DND-41 (cell line): Measurements from ENCODE around the gene PNKP.

Experiments
- ATAC-seq: fragments of 200-7000 bp; cut with Tn5 transposase; 3 replicates; pipeline ENCODE4 v1.9.1; 2021; ENCODE audit warnings: low read depth; ENCODE audit not compliant: insufficient read depth
- DNase-seq: peaks from one replicate; pipeline ENCODE4 v3.0.0-alpha.2; 2020
- H2AFZ ChIP-seq: 2 replicates; pipeline ENCODE4 v1.6.0; 2012; ENCODE audit warnings: low read depth, low read length
- H3K27ac ChIP-seq: 2 replicates; pipeline ENCODE4 v1.5.1; 2012; ENCODE audit warnings: low read length, inconsistent platforms
- H3K27me3 ChIP-seq: fragments of 200-600 bp; sonication (generic); 2 replicates; pipeline ENCODE4 v1.6.0; 2012; ENCODE audit warnings: low read length, mild to moderate bottlenecking, inconsistent platforms; ENCODE audit not compliant: insufficient read depth, poor library complexity
- H3K36me3 ChIP-seq: 2 replicates; pipeline ENCODE4 v1.5.1; 2012; ENCODE audit warnings: low read length, inconsistent platforms; ENCODE audit not compliant: insufficient read depth
- H3K4me1 ChIP-seq: 2 replicates; pipeline ENCODE4 v1.5.1; 2012; ENCODE audit warnings: mild to moderate bottlenecking, low read length; ENCODE audit not compliant: insufficient read depth
- H3K4me2 ChIP-seq: 2 replicates; pipeline ENCODE4 v1.6.0; 2012; ENCODE audit warnings: mild to moderate bottlenecking, moderate library complexity, low read length, inconsistent platforms; ENCODE audit not compliant: insufficient read depth
- H3K4me3 ChIP-seq, 2 experiments: fragments of 200-600 bp in 1 of 2; shearing (Covaris generic) in 1 of 2; 2 replicates each; pipeline ENCODE4 v1.5.1; 2012 to 2016; ENCODE audit warnings: inconsistent platforms in 2 of 2, low read length in 2 of 2, mild to moderate bottlenecking in 2 of 2, low read depth in 1 of 2, moderate library complexity in 1 of 2
- H3K79me2 ChIP-seq: 2 replicates; pipeline ENCODE4 v1.6.0; 2012; ENCODE audit warnings: low read length, inconsistent platforms; ENCODE audit not compliant: insufficient read depth
- H3K9ac ChIP-seq: 2 replicates; pipeline ENCODE4 v1.6.0; 2012; ENCODE audit warnings: low read depth, mild to moderate bottlenecking, inconsistent platforms, low read length, moderate library complexity
- H3K9me3 ChIP-seq: 2 replicates; pipeline ENCODE4 v1.5.1; 2012; ENCODE audit warnings: low read length, moderate library complexity, mild to moderate bottlenecking, inconsistent platforms; ENCODE audit not compliant: insufficient read depth, severe bottlenecking
- H4K20me1 ChIP-seq: 2 replicates; pipeline ENCODE4 v1.6.0; 2012; ENCODE audit warnings: low read length; ENCODE audit not compliant: insufficient read depth
- EZH2 ChIP-seq: IDR thresholded peaks from 3 replicates; pipeline ENCODE4 v1.6.1; 2012; ENCODE audit warnings: borderline replicate concordance, low read depth, mild to moderate bottlenecking, moderate library complexity, low read length, inconsistent platforms; ENCODE audit not compliant: severe bottlenecking
- TF ChIP-seq, protein P1 (sequence below): IDR thresholded peaks from 2 replicates; pipeline ENCODE4 v1.5.1; 2012; ENCODE audit warnings: borderline replicate concordance, low read length, moderate library complexity, mild to moderate bottlenecking; ENCODE audit not compliant: poor library complexity, severe bottlenecking; ENCODE audit errors: extremely low read depth

The PNKP gene

DNA sequence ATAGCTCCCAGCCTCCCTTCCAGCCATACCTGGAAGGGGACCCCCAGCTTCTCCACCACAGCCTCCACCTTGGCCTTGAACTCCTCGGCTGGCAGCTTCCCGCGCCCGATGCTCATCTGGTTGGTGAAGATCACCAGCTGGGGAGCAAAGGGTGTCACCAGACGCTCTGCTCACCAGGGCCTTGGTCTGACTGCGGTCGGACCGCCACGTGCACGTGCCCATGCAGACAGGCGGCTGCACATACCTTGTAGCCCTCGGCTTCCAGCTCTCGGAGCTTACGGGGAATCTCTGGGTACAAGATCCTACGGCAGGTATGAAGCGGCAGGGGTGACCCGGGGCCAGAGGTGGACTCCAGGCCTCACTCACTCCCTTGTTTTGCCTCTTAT is 3.4 kb downstream of the PNKP start:
- Histone ChIP-seq H2AFZ (no peak overlapping the region), H3K4me3 (no peak overlapping the region), H3K9ac (no peak overlapping the region), H3K4me2 (no peak overlapping the region), H3K36me3 (peaks cover 61% of the 10 kb centered on the region), H3K9me3 (no peaks in the 10 kb centered on the region), H3K27ac (no peak overlapping the region), H3K27me3 (no peaks in the 10 kb centered on the region), H3K79me2 (peaks cover 39% of the 10 kb centered on the region), H4K20me1 (peaks cover 62% of the 10 kb centered on the region), H3K4me1 (peaks cover 47% of the 10 kb centered on the region)
- DNase-seq = no peak
- ATAC-seq = no peak
- no peak for TF ChIP-seq EZH2
- TF ChIP-seq, protein P1, sequence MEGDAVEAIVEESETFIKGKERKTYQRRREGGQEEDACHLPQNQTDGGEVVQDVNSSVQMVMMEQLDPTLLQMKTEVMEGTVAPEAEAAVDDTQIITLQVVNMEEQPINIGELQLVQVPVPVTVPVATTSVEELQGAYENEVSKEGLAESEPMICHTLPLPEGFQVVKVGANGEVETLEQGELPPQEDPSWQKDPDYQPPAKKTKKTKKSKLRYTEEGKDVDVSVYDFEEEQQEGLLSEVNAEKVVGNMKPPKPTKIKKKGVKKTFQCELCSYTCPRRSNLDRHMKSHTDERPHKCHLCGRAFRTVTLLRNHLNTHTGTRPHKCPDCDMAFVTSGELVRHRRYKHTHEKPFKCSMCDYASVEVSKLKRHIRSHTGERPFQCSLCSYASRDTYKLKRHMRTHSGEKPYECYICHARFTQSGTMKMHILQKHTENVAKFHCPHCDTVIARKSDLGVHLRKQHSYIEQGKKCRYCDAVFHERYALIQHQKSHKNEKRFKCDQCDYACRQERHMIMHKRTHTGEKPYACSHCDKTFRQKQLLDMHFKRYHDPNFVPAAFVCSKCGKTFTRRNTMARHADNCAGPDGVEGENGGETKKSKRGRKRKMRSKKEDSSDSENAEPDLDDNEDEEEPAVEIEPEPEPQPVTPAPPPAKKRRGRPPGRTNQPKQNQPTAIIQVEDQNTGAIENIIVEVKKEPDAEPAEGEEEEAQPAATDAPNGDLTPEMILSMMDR = no peak

DNA sequence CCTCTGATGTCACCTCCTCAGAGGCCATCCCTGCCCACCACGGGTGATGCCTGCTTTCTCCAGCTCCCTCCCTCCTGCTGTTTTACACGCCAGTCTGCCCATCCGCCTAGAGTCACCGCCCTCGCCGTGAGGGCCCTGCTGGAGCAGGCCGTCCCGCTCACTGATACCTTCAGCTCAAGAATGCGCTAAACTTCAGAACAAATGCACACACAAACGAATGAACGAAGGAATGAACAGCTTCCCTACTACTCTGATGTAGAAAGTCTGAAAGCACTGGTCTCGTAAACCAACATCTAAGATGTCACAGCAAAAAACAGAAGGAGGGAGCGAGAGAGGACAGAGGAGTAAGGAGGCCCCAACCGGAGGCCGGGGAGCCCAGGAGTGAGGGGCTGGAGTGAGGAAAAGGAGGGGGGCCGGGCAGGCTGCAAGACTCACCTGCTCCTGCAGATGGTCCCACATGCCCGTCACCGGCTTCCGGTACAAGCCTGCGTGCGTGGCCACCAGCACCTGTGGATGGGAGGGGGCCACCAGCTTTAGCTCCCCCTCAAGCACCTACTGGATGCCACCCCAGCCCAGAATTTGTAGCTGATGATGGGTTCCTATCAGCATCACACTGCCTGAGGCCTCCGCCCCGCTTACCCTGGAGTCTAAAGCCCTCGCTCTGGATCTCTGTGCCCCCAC is 4.0 kb downstream of the PNKP start:
- Histone ChIP-seq H3K27ac (no peak overlapping the region), H3K27me3 (no peaks in the 10 kb centered on the region), H3K4me3 (no peak overlapping the region), H3K4me2 (no peak overlapping the region), H3K9me3 (no peaks in the 10 kb centered on the region), H3K36me3 (peaks cover 66% of the 10 kb centered on the region), H3K79me2 (peaks cover 39% of the 10 kb centered on the region), H3K9ac (no peak overlapping the region), H4K20me1 (peaks cover 67% of the 10 kb centered on the region), H2AFZ (no peak overlapping the region), H3K4me1 (peaks cover 41% of the 10 kb centered on the region)
- DNase-seq (no peak), ATAC-seq (no peak)
- TF ChIP-seq, protein P1 = no peak
- TF ChIP-seq EZH2 = no peak

DNA sequence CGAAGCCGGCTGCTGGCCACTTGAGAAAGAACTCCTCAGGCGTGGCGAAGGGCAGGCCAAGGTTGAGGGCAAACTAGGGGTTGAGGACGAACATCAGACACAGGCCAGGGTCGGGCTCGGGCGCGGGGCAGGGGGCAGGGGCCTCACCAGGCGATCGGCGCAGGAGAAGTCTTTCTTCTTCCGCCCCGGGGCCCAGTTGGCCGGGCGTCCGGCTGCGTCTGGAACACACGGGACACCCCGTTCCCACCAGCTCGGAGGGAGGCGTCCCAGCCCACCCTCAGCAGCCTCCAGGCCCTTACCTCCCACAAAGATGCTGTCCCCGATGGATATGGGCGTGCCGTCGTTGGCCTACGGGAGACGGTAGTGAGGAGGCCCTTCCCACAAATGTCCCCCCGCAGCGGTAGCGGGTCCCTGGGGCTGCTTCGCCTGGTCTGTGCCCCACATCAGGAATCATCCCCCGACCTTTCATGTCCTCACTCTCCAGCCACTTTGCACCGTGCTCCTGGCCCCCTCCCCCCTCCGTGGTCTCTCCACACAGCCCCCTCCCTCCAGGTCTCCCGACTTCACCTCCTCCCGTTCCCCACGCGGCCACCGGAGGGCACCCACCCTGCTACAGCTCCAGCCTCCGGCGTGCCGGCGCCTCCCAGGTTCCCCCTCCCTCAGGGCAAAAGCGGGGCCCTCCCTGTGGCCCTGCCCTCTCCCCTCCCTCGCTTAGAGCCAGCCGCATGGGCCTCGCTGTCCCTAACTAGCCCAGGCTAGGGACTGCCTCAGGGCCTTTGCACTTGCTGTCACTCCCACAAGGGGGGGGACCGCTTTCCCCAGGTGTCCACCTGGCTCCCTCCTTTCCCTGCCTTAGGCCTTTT is 4.8 kb downstream of the PNKP start:
- Histone ChIP-seq H3K36me3 (peaks cover 74% of the 10 kb centered on the region), H3K4me3 (no peak overlapping the region), H3K27ac (no peak overlapping the region), H3K4me2 (no peak overlapping the region), H3K79me2 (peaks cover 39% of the 10 kb centered on the region), H3K27me3 (no peaks in the 10 kb centered on the region), H2AFZ (no peak overlapping the region), H3K9me3 (no peaks in the 10 kb centered on the region), H4K20me1 (peaks cover 75% of the 10 kb centered on the region), H3K9ac (no peak overlapping the region), H3K4me1 (peaks cover 34% of the 10 kb centered on the region)
- no peak for TF ChIP-seq EZH2
- TF ChIP-seq, protein P1 = peak; percentile 59
- peak; percentile 64 for DNase-seq
- ATAC-seq = no peak
